H1 (cell line): Measurements from ENCODE around the gene LRRC8D. TPM values are rescaled to one million over a fixed set of nuclear protein-coding genes. Genes with fewer than 3 reads are reported as not detected.

Source experiments
- CTCF ChIA-PET: fragments of 300-600 bp; sonication (Branson Sonifier 250); formaldehyde crosslinking; loops from one replicate; lab custom pipeline; 2021; ENCODE audit not compliant: partially characterized antibody; lab: Charles Lee
- POLR2A ChIA-PET: fragments of 300-600 bp; sonication (Branson Sonifier 250); formaldehyde crosslinking; loops from one replicate; lab custom pipeline; 2021; ENCODE audit warnings: inconsistent platforms; ENCODE audit not compliant: partially characterized antibody; lab: Charles Lee
- DNase-seq, 2 experiments: peaks; one replicate each; pipeline versions ENCODE4 v3.0.0 to v3.0.0-alpha.2; 2010 to 2022; ENCODE audit warnings: low spot score in 2 of 2, low read depth in 1 of 2, mixed read lengths in 1 of 2
- FAIRE-seq: peaks from 2 replicates; lab custom pipeline; 2011; peaks lifted over from hg19 to GRCh38; lab: Jason Lieb, UNC
- H2AFZ ChIP-seq: 2 replicates; pipeline ENCODE4 v1.8.1; 2012; ENCODE audit warnings: low read length, inconsistent platforms
- H2AK5ac ChIP-seq: 2 replicates; pipeline ENCODE4 v1.6.1; 2013; ENCODE audit warnings: low read depth, low read length
- H2BK120ac ChIP-seq: replicated peaks from 2 replicates; pipeline ENCODE3; 2013; ENCODE audit warnings: low read depth, low read length, inconsistent platforms
- H2BK12ac ChIP-seq: 2 replicates; pipeline ENCODE4 v1.6.1; 2013; ENCODE audit warnings: low read depth, low read length
- H2BK15ac ChIP-seq: 2 replicates; pipeline ENCODE4 v1.6.1; 2013; ENCODE audit warnings: low read length
- H2BK20ac ChIP-seq: 2 replicates; pipeline ENCODE4 v1.6.1; 2013; ENCODE audit warnings: low read length
- H2BK5ac ChIP-seq: 2 replicates; pipeline ENCODE4 v1.6.1; 2013; ENCODE audit warnings: low read depth, low read length
- H3K14ac ChIP-seq: 2 replicates; pipeline ENCODE4 v1.6.1; 2013; ENCODE audit warnings: inconsistent platforms; ENCODE audit not compliant: insufficient read length
- H3K18ac ChIP-seq: 2 replicates; pipeline ENCODE4 v1.6.1; 2013; ENCODE audit warnings: low read length; ENCODE audit errors: extremely low read depth
- H3K23ac ChIP-seq: 2 replicates; pipeline ENCODE4 v1.6.1; 2013; ENCODE audit warnings: inconsistent platforms; ENCODE audit not compliant: insufficient read length
- H3K23me2 ChIP-seq: 2 replicates; pipeline ENCODE4 v1.6.1; 2013; ENCODE audit warnings: low read depth, low read length
- H3K27ac ChIP-seq: 2 replicates; pipeline ENCODE4 v1.6.1; 2011; ENCODE audit warnings: low read depth, low read length, inconsistent platforms
- H3K27me3 ChIP-seq, 4 experiments: replicated peaks in 1 of 4; 1 replicate in 1 of 4; 2 replicates in 3 of 4; pipeline versions ENCODE4 v1.6.1 to v1.8.1; 2011 to 2013; ENCODE audit warnings: low read length in 3 of 4, mild to moderate bottlenecking in 3 of 4, inconsistent platforms in 2 of 4, mixed read lengths in 2 of 4, moderate library complexity in 1 of 4; ENCODE audit not compliant: control insufficient read depth in 3 of 4, insufficient read depth in 3 of 4; ENCODE audit errors: extremely low read depth in 1 of 4
- H3K36me3 ChIP-seq, 4 experiments: 2 replicates each; pipeline versions ENCODE4 v1.6.1 to v1.8.1; 2011 to 2013; ENCODE audit warnings: mild to moderate bottlenecking in 4 of 4, low read length in 3 of 4, moderate library complexity in 2 of 4, control low read depth in 1 of 4, inconsistent platforms in 1 of 4; ENCODE audit not compliant: insufficient read depth in 4 of 4, control insufficient read depth in 2 of 4
- H3K4ac ChIP-seq: replicated peaks from 2 replicates; pipeline ENCODE3; 2013; ENCODE audit warnings: low read length, low read depth, mixed read lengths, inconsistent platforms; ENCODE audit not compliant: insufficient read length
- H3K4me1 ChIP-seq, 4 experiments: replicated peaks in 1 of 4; 1 replicate in 1 of 4; 2 replicates in 3 of 4; pipeline versions ENCODE4 v1.6.1 to v1.8.1; 2011 to 2013; ENCODE audit warnings: low read length in 3 of 4, inconsistent platforms in 2 of 4, mixed read lengths in 1 of 4; ENCODE audit not compliant: insufficient read depth in 4 of 4, control insufficient read depth in 3 of 4
- H3K4me2 ChIP-seq, 2 experiments: 2 replicates each; pipeline versions ENCODE4 v1.6.1 to v1.8.1; 2011 to 2013; ENCODE audit warnings: low read depth in 2 of 2, low read length in 2 of 2, control low read depth in 1 of 2, inconsistent platforms in 1 of 2, mild to moderate bottlenecking in 1 of 2; ENCODE audit not compliant: insufficient read depth in 1 of 2
- H3K4me3 ChIP-seq, 4 experiments: fragments of 200-600, 300-600 bp in 1 of 4; sonication (generic), shearing (Covaris generic), sonication (Bioruptor Twin) in 1 of 4; 2 replicates each; pipeline versions ENCODE4 v1.5.1 to v1.8.1; 2011 to 2016; ENCODE audit warnings: low read length in 4 of 4, low read depth in 3 of 4, control low read depth in 2 of 4, inconsistent platforms in 2 of 4, mild to moderate bottlenecking in 2 of 4, mixed read lengths in 1 of 4, moderate library complexity in 1 of 4; ENCODE audit not compliant: insufficient read depth in 2 of 4; ENCODE audit errors: extremely low read depth in 1 of 4
- H3K56ac ChIP-seq: replicated peaks from 2 replicates; pipeline ENCODE3; 2013; ENCODE audit warnings: low read depth, mild to moderate bottlenecking, mixed read lengths, low read length, inconsistent platforms; ENCODE audit not compliant: insufficient read length
- H3K79me1 ChIP-seq: 2 replicates; pipeline ENCODE4 v1.6.1; 2013; ENCODE audit warnings: low read depth, low read length, control low read depth
- H3K79me2 ChIP-seq, 2 experiments: 2 replicates each; pipeline versions ENCODE4 v1.6.1 to v1.8.1; 2012 to 2013; ENCODE audit warnings: low read length in 2 of 2, mild to moderate bottlenecking in 2 of 2, inconsistent platforms in 1 of 2; ENCODE audit not compliant: insufficient read depth in 2 of 2, control insufficient read depth in 1 of 2
- H3K9ac ChIP-seq, 4 experiments: replicated peaks in 1 of 4; 1 replicate in 1 of 4; 2 replicates in 3 of 4; pipeline versions ENCODE4 v1.6.1 to v1.8.1; 2011 to 2013; ENCODE audit warnings: low read depth in 3 of 4, low read length in 3 of 4, control low read depth in 2 of 4, mild to moderate bottlenecking in 2 of 4, moderate library complexity in 2 of 4, inconsistent platforms in 1 of 4; ENCODE audit errors: extremely low read depth in 1 of 4
- H3K9me3 ChIP-seq, 2 experiments: 2 replicates each; pipeline versions ENCODE4 v1.6.1 to v1.8.1; 2012 to 2013; ENCODE audit warnings: mild to moderate bottlenecking in 2 of 2, moderate library complexity in 2 of 2, control low read depth in 1 of 2, inconsistent platforms in 1 of 2, low read depth in 1 of 2, low read length in 1 of 2, mixed read lengths in 1 of 2; ENCODE audit not compliant: insufficient read depth in 2 of 2
- H4K20me1 ChIP-seq, 2 experiments: replicated peaks in 1 of 2; 2 replicates each; pipeline versions ENCODE3 to v1.8.1; 2011 to 2013; ENCODE audit warnings: inconsistent platforms in 2 of 2, low read length in 2 of 2, mild to moderate bottlenecking in 1 of 2; ENCODE audit not compliant: insufficient read depth in 2 of 2, control insufficient read depth in 1 of 2
- H4K5ac ChIP-seq: 2 replicates; pipeline ENCODE4 v1.6.1; 2013; ENCODE audit warnings: low read length, low read depth, mixed read lengths, inconsistent platforms; ENCODE audit not compliant: insufficient read length
- H4K8ac ChIP-seq: 2 replicates; pipeline ENCODE4 v1.8.0; 2013; ENCODE audit warnings: mild to moderate bottlenecking, moderate library complexity, low read length, inconsistent platforms; ENCODE audit not compliant: insufficient read depth; ENCODE audit errors: extremely low read depth
- H4K91ac ChIP-seq: replicated peaks from 2 replicates; pipeline ENCODE3; 2013; ENCODE audit warnings: low read length, mixed read lengths, inconsistent platforms; ENCODE audit not compliant: insufficient read length
- BCL11A ChIP-seq, 2 experiments: IDR thresholded peaks; one replicate each; pipeline ENCODE4 v1.6.1; 2011; ENCODE audit warnings: low read depth in 2 of 2, low read length in 2 of 2, mild to moderate bottlenecking in 2 of 2
- CEBPB ChIP-seq: IDR thresholded peaks from 2 replicates; pipeline ENCODE4 v1.6.1; 2012; ENCODE audit warnings: low read depth, low read length
- CTBP2 ChIP-seq: IDR thresholded peaks from 2 replicates; pipeline ENCODE4 v1.7.0; 2011; ENCODE audit warnings: borderline replicate concordance, mild to moderate bottlenecking, moderate library complexity, mixed read lengths, low read length; ENCODE audit not compliant: insufficient read depth, insufficient read length
- JUN ChIP-seq: IDR thresholded peaks from 2 replicates; pipeline ENCODE4 v1.6.1; 2011; ENCODE audit warnings: low read depth, mild to moderate bottlenecking, improper control_type of control experiment, low read length
- POU5F1 ChIP-seq: IDR thresholded peaks from 2 replicates; pipeline ENCODE4 v1.6.1; 2011; ENCODE audit warnings: low read depth, mild to moderate bottlenecking, low read length, moderate library complexity
- SP1 ChIP-seq: IDR thresholded peaks from 2 replicates; pipeline ENCODE4 v1.6.1; 2011; ENCODE audit warnings: low read depth, low read length
- TCF12 ChIP-seq: IDR thresholded peaks from 2 replicates; pipeline ENCODE4 v1.6.1; 2011; ENCODE audit warnings: low read depth, mild to moderate bottlenecking, low read length
- WGBS, 2 experiments: shearing (Covaris generic) in 1 of 2; methylation state at CpG; one replicate each; pipeline versions ENCODE4 v1.1.6 to v1.1.7; 2013 to 2015; ENCODE audit warnings: low lambda C conversion rate in 2 of 2, mixed read lengths in 2 of 2, inconsistent platforms in 1 of 2, low coverage in 1 of 2, missing lambda C conversion rate in 1 of 2; ENCODE audit not compliant: insufficient replicate concordance in 2 of 2, insufficient coverage in 1 of 2, insufficient read length in 1 of 2; ENCODE audit errors: extremely low coverage in 1 of 2, missing lambda C conversion rate in 1 of 2; 5-methylcytosine and 5-hydroxymethylcytosine counted together
- polyA plus RNA-seq, 7 experiments: library from polyadenylated mRNA; depleted of rRNA in 3 of 7; stranded (reverse) in 5 of 7; unstranded in 2 of 7; fragments of >200 nt in 5 of 7; fragments of 200-250 nt in 2 of 7; gene quantifications; 1 replicate in 5 of 7; 2 replicates in 1 of 7; 4 replicates in 1 of 7; pipeline versions ENCODE4 v1.2.1 to v1.2.3, GENCODE V29; 2011 to 2013; ENCODE audit warnings: missing spikeins in 2 of 7, mixed read lengths in 2 of 7
- total RNA-seq: library from RNA; stranded (reverse); fragmentation: NEBNext Ultra II Directional; extraction: Animal tissue kit (Norgen Biotek cat#: 25700); gene quantifications from 2 replicates; pipeline ENCODE4 v1.2.1, GENCODE V29; 2021

LRRC8D gene
- total and polyA plus RNA-seq, 2 of the 8 experiments (the other 6 are each of a cell fraction or from before 2014, with no cell fraction given), result 42.0 to 58.5 TPM

- FAIRE-seq (no peak), DNase-seq (no peak)
- ChIA-PET POLR2A (interaction anchor here (0.7 to 1.7 kb wide), 4 partner anchors 11 to 108 kb away, joined by 3 to 4 read pairs (median 3); partner anchors contain the start of gene LRRC8D), CTCF (interaction anchor here (0.6 to 1.0 kb wide), 3 partner anchors 88 to 313 kb away, joined by 3 read pairs; no protein-coding TSS in a partner anchor)
- no peaks in the 10 kb centered on the region for H3K27me3 ChIP-seq
- H4K91ac ChIP-seq, result no peak overlapping the region
- H3K23ac ChIP-seq, result no peak overlapping the region
- no peak overlapping the region for H2BK20ac ChIP-seq
- H3K9ac ChIP-seq, result no peak overlapping the region
- no peak overlapping the region for H2BK120ac ChIP-seq
- no peaks in the 10 kb centered on the region for H3K9me3 ChIP-seq
- H3K14ac ChIP-seq, result no peak overlapping the region
- no peak overlapping the region for H2BK5ac ChIP-seq
- no peak overlapping the region for H3K4ac ChIP-seq
- peaks cover 0 to 7% of the 10 kb centered on the region in 2 experiments for H4K20me1 ChIP-seq
- 90% methylated on average over 7 of the region's 7 CpGs; no CpG with 5 or more reads in 1 of the 2 experiments for WGBS, 2 experiments
- H4K8ac ChIP-seq, result no peak overlapping the region; the same call in 1 of the 2 replicates
- peaks cover 0 to 6% (median 0%) of the 10 kb centered on the region in 4 experiments; a peak in 1 of 8 replicates for H3K36me3 ChIP-seq
- no peak overlapping the region for H2BK15ac ChIP-seq
- H3K4me3 ChIP-seq, result no peak overlapping the region
- H3K4me1 ChIP-seq, result peaks cover 0 to 11% (median 5%) of the 10 kb centered on the region in 4 experiments; a peak in 3 of 7 replicates
- H4K5ac ChIP-seq, result no peak overlapping the region
- H3K79me1 ChIP-seq, result 0 out of 2 replicates have a peak, but pooled peaks cover 8% of the 10 kb centered on the region
- no peak overlapping the region for H2AK5ac ChIP-seq
- no peaks in the 10 kb centered on the region for H3K23me2 ChIP-seq
- no peak overlapping the region for H3K56ac ChIP-seq
- H2BK12ac ChIP-seq, result no peak overlapping the region
- no peak overlapping the region for H2AFZ ChIP-seq
- H3K27ac ChIP-seq, result no peak overlapping the region
- H3K79me2 ChIP-seq, result peaks cover 0 to 59% of the 10 kb centered on the region in 2 experiments; a peak in 2 of 4 replicates
- H3K18ac ChIP-seq, result no peak overlapping the region
- H3K4me2 ChIP-seq, result no peak overlapping the region
- no peak for TF ChIP-seq BCL11A (IDR thresholded peaks at IDR 0.05; ENCODE audit: low read depth in 2 of 2, low read length in 2 of 2)
- no peak for TF ChIP-seq POU5F1
- TF ChIP-seq JUN, result no peak
- no peak for TF ChIP-seq TCF12
- no peak for TF ChIP-seq SP1
- no peak for TF ChIP-seq CEBPB
- TF ChIP-seq CTBP2, result no peak
Observed at GRCh38 chr1:89898695-89899470, 78.1 kb downstream of the LRRC8D start.
